Liver (tissue), 9 donors: ENCODE results near the gene STAG2. TPM values are rescaled to one million over a fixed set of nuclear protein-coding genes. Genes with fewer than 3 reads are reported as not detected.

ENCODE experiments used
- DNase-seq: peaks from one replicate; pipeline ENCODE4 v3.0.0-alpha.2; 2017; ENCODE audit warnings: low spot score
- H3K27ac ChIP-seq, 2 donors: one replicate each; pipeline ENCODE4 v1.7.0; 2013; ENCODE audit warnings: inconsistent platforms in 2 of 2, low read length in 2 of 2, control low read depth in 1 of 2, low read depth in 1 of 2, mild to moderate bottlenecking in 1 of 2
- H3K27me3 ChIP-seq, 4 donors: one replicate each; pipeline versions ENCODE4 v1.6.1 to v1.7.0; 2013; ENCODE audit warnings: low read length in 3 of 4, inconsistent platforms in 1 of 4, mild to moderate bottlenecking in 1 of 4, moderate library complexity in 1 of 4; ENCODE audit not compliant: control insufficient read depth in 4 of 4, insufficient read depth in 4 of 4
- H3K36me3 ChIP-seq, 4 donors: one replicate each; pipeline versions ENCODE4 v1.6.1 to v1.7.0; 2013; ENCODE audit warnings: low read length in 3 of 4, mild to moderate bottlenecking in 3 of 4, low read depth in 1 of 4, moderate library complexity in 1 of 4; ENCODE audit not compliant: control insufficient read depth in 4 of 4, insufficient read depth in 3 of 4
- H3K4me1 ChIP-seq, 4 donors: one replicate each; pipeline versions ENCODE4 v1.6.1 to v1.7.0; 2013; ENCODE audit warnings: low read length in 3 of 4, mild to moderate bottlenecking in 3 of 4, moderate library complexity in 1 of 4; ENCODE audit not compliant: control insufficient read depth in 4 of 4, insufficient read depth in 4 of 4
- H3K4me3 ChIP-seq, 3 donors: one replicate each; pipeline versions ENCODE4 v1.6.1 to v1.7.0; 2013; ENCODE audit warnings: low read length in 3 of 3, control low read depth in 1 of 3, low read depth in 1 of 3, mild to moderate bottlenecking in 1 of 3
- H3K9ac ChIP-seq, 2 donors: one replicate each; pipeline ENCODE4 v1.7.0; 2013; ENCODE audit warnings: low read length in 2 of 2, mild to moderate bottlenecking in 2 of 2, moderate library complexity in 2 of 2, control low read depth in 1 of 2, low read depth in 1 of 2
- H3K9me3 ChIP-seq, 4 donors: one replicate each; pipeline versions ENCODE4 v1.6.1 to v1.7.0; 2013; ENCODE audit warnings: low read length in 3 of 4; ENCODE audit not compliant: control insufficient read depth in 4 of 4
- EGR1 ChIP-seq, 2 donors: IDR thresholded peaks; 2 replicates each; pipeline ENCODE4 v1.6.1; 2016 to 2018; ENCODE audit warnings: antibody characterized with exemption in 2 of 2, low read depth in 2 of 2
- FOXA1 ChIP-seq: IDR thresholded peaks from 2 replicates; pipeline ENCODE4 v1.6.1; 2016; ENCODE audit warnings: antibody characterized with exemption
- FOXA2 ChIP-seq: IDR thresholded peaks from 2 replicates; pipeline ENCODE4 v1.6.1; 2016; ENCODE audit warnings: antibody characterized with exemption
- GABPA ChIP-seq, 2 donors: IDR thresholded peaks in 1 of 2; conservative IDR thresholded peaks in 1 of 2; 2 replicates each; pipeline ENCODE4 v1.6.1; 2016; ENCODE audit warnings: antibody characterized with exemption in 2 of 2, mild to moderate bottlenecking in 1 of 2, moderate library complexity in 1 of 2
- HNF4A ChIP-seq, 2 donors: conservative IDR thresholded peaks; 2 replicates each; pipeline ENCODE4 v1.6.1; 2016; ENCODE audit warnings: antibody characterized with exemption in 2 of 2, mild to moderate bottlenecking in 2 of 2
- HNF4G ChIP-seq: IDR thresholded peaks from 2 replicates; pipeline ENCODE4 v1.6.1; 2016; ENCODE audit warnings: antibody characterized with exemption
- JUND ChIP-seq, 2 donors: IDR thresholded peaks; 2 replicates each; pipeline ENCODE4 v1.6.1; 2016; ENCODE audit warnings: antibody characterized with exemption in 2 of 2
- NR2F2 ChIP-seq: IDR thresholded peaks from 2 replicates; pipeline ENCODE4 v1.6.1; 2016; ENCODE audit warnings: antibody characterized with exemption
- RAD21 ChIP-seq, 2 donors: IDR thresholded peaks; 2 replicates each; pipeline ENCODE4 v1.6.1; 2016; ENCODE audit warnings: antibody characterized with exemption in 2 of 2, mild to moderate bottlenecking in 2 of 2
- RXRA ChIP-seq, 2 donors: IDR thresholded peaks; 2 replicates each; pipeline ENCODE4 v1.6.1; 2017 to 2018; ENCODE audit warnings: antibody characterized with exemption in 2 of 2, mild to moderate bottlenecking in 1 of 2
- SP1 ChIP-seq: IDR thresholded peaks from 2 replicates; pipeline ENCODE4 v1.6.1; 2018; ENCODE audit warnings: antibody characterized with exemption, mild to moderate bottlenecking
- TAF1 ChIP-seq: conservative IDR thresholded peaks from 2 replicates; pipeline ENCODE4 v1.6.1; 2016; ENCODE audit warnings: antibody characterized with exemption, mild to moderate bottlenecking
- YY1 ChIP-seq: IDR thresholded peaks from 2 replicates; pipeline ENCODE4 v1.6.1; 2016; ENCODE audit warnings: antibody characterized with exemption, mild to moderate bottlenecking
- WGBS: extraction: QIAGEN DNeasy Blood & Tissue Kit; methylation state at CpG from one replicate; pipeline ENCODE4 v1.1.7; 2013; 5-methylcytosine and 5-hydroxymethylcytosine counted together
- polyA plus RNA-seq, 2 donors: library from polyadenylated mRNA; stranded (reverse) in 1 of 2; unstranded in 1 of 2; fragments of 200-250 nt in 1 of 2; fragments of >200 nt in 1 of 2; fragmentation: Nextera tagmentation in 1 of 2; extraction: Ambion mirVana in 1 of 2; gene quantifications; one replicate each; pipeline versions ENCODE4 v1.2.1 to v1.2.3, GENCODE V29; 2013 to 2015
- total RNA-seq, 2 donors: library from RNA; depleted of rRNA; stranded (reverse); fragments of >200 nt; gene quantifications; one replicate each; pipeline ENCODE4 v1.2.3, GENCODE V29; 2014
- TF ChIP-seq, protein P1 (sequence below): fragments of 150-350 bp; IDR thresholded peaks from 2 replicates; pipeline ENCODE4 v1.5.1; 2017; ENCODE audit warnings: improper control_type of control experiment, low read depth, low read length; ENCODE audit not compliant: missing input control
- TF ChIP-seq, protein P2 (sequence below): IDR thresholded peaks from 2 replicates; pipeline ENCODE4 v1.6.1; 2016; ENCODE audit warnings: antibody characterized with exemption
- TF ChIP-seq, protein P3 (sequence below): IDR thresholded peaks from 2 replicates; pipeline ENCODE4 v1.6.1; 2016; ENCODE audit warnings: antibody characterized with exemption, mild to moderate bottlenecking
- TF ChIP-seq, protein P4 (sequence below): IDR thresholded peaks from 2 replicates; pipeline ENCODE4 v1.6.1; 2016; ENCODE audit warnings: antibody characterized with exemption
- TF ChIP-seq, protein P5 (sequence below): IDR thresholded peaks from 2 replicates; pipeline ENCODE4 v1.6.1; 2016; ENCODE audit warnings: antibody characterized with exemption
- donor health status: healthy.
- donor health status: healthy.
- donor health status: healthy.
- donor health status: healthy.
- donor health status: healthy.

Gene STAG2
- total and polyA plus RNA-seq, 4 donors = 9.7 to 71.0 (median 23.9) TPM

DNA sequence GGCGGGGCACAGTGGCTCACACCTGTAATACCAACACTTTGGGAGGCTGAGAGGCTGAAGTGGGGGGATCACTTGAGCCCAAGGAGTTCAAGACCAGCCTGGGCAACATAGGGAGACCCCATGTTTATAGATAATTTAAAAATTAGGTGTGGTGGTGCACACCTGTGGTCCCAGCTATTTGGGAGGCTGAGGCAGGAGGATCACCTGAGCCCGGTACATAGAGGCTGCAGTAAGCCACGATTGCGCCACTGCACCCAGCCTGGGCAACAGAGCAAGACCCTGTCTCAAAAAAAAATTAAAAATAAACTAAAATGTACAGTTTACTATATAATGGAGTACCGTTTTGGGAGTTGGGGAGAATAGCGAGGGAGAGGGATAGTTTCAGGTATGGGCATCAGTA, 4.2 kb downstream of the STAG2 start:
- Histone ChIP-seq H3K4me3 (no peak overlapping the region), H3K9ac (no peak overlapping the region), H3K27me3 (no peaks in the 10 kb centered on the region), H3K9me3 (no peaks in the 10 kb centered on the region), H3K4me1 (peaks cover 0 to 13% (median 8%) of the 10 kb centered on the region in 4 donors), H3K36me3 (no peaks in the 10 kb centered on the region), H3K27ac (peak overlapping the region in 1 of 2 donors; percentile 18)
- no peak for TF ChIP-seq SP1
- 90% methylated on average over 6 of the region's 6 CpGs for WGBS
- no peak for DNase-seq

DNA sequence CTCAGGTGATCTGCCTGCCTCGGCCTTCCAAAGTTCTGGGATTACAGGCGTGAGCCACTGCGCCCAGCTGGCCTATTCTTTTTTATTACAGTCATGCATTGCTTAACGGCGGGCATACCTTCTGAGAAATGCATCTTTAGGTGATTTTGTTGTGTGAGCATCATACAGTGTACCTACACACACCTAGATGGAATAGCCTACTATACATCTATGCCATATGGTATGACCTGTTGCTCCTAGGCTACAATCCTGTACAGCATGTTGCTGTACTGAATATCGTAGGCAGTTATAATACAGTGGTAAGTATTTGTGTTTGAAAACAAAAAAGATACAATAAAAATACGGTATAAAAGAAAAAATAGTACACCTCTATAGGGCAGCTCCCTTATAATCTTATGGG, 6.0 kb downstream of the STAG2 start:
- Histone ChIP-seq H3K4me1 (peaks cover 0 to 13% (median 8%) of the 10 kb centered on the region in 4 donors), H3K36me3 (no peaks in the 10 kb centered on the region), H3K9ac (no peak overlapping the region), H3K27me3 (no peaks in the 10 kb centered on the region), H3K4me3 (no peak overlapping the region), H3K9me3 (no peaks in the 10 kb centered on the region), H3K27ac (no peak overlapping the region)
- DNase-seq = no peak
- 93% methylated on average over 7 of the region's 7 CpGs for WGBS
- TF ChIP-seq, protein P1, sequence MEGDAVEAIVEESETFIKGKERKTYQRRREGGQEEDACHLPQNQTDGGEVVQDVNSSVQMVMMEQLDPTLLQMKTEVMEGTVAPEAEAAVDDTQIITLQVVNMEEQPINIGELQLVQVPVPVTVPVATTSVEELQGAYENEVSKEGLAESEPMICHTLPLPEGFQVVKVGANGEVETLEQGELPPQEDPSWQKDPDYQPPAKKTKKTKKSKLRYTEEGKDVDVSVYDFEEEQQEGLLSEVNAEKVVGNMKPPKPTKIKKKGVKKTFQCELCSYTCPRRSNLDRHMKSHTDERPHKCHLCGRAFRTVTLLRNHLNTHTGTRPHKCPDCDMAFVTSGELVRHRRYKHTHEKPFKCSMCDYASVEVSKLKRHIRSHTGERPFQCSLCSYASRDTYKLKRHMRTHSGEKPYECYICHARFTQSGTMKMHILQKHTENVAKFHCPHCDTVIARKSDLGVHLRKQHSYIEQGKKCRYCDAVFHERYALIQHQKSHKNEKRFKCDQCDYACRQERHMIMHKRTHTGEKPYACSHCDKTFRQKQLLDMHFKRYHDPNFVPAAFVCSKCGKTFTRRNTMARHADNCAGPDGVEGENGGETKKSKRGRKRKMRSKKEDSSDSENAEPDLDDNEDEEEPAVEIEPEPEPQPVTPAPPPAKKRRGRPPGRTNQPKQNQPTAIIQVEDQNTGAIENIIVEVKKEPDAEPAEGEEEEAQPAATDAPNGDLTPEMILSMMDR = no peak
- TF ChIP-seq YY1 (no peak), SP1 (no peak), GABPA (IDR thresholded peaks at IDR 0.05 in 1 of 2, conservative IDR thresholded peaks at IDR 0.05 in 1 of 2) (no peak), RXRA (IDR thresholded peaks at IDR 0.05) (no peak), FOXA2 (no peak), RAD21 (IDR thresholded peaks at IDR 0.05) (no peak), TAF1 (no peak), FOXA1 (no peak), NR2F2 (no peak), HNF4G (no peak), HNF4A (conservative IDR thresholded peaks at IDR 0.05) (no peak), EGR1 (IDR thresholded peaks at IDR 0.05; ENCODE audit: low read depth in 2 of 2) (no peak), JUND (IDR thresholded peaks at IDR 0.05) (no peak)
- TF ChIP-seq, protein P2, sequence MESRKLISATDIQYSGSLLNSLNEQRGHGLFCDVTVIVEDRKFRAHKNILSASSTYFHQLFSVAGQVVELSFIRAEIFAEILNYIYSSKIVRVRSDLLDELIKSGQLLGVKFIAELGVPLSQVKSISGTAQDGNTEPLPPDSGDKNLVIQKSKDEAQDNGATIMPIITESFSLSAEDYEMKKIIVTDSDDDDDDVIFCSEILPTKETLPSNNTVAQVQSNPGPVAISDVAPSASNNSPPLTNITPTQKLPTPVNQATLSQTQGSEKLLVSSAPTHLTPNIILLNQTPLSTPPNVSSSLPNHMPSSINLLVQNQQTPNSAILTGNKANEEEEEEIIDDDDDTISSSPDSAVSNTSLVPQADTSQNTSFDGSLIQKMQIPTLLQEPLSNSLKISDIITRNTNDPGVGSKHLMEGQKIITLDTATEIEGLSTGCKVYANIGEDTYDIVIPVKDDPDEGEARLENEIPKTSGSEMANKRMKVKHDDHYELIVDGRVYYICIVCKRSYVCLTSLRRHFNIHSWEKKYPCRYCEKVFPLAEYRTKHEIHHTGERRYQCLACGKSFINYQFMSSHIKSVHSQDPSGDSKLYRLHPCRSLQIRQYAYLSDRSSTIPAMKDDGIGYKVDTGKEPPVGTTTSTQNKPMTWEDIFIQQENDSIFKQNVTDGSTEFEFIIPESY = no peak
- TF ChIP-seq, protein P3, sequence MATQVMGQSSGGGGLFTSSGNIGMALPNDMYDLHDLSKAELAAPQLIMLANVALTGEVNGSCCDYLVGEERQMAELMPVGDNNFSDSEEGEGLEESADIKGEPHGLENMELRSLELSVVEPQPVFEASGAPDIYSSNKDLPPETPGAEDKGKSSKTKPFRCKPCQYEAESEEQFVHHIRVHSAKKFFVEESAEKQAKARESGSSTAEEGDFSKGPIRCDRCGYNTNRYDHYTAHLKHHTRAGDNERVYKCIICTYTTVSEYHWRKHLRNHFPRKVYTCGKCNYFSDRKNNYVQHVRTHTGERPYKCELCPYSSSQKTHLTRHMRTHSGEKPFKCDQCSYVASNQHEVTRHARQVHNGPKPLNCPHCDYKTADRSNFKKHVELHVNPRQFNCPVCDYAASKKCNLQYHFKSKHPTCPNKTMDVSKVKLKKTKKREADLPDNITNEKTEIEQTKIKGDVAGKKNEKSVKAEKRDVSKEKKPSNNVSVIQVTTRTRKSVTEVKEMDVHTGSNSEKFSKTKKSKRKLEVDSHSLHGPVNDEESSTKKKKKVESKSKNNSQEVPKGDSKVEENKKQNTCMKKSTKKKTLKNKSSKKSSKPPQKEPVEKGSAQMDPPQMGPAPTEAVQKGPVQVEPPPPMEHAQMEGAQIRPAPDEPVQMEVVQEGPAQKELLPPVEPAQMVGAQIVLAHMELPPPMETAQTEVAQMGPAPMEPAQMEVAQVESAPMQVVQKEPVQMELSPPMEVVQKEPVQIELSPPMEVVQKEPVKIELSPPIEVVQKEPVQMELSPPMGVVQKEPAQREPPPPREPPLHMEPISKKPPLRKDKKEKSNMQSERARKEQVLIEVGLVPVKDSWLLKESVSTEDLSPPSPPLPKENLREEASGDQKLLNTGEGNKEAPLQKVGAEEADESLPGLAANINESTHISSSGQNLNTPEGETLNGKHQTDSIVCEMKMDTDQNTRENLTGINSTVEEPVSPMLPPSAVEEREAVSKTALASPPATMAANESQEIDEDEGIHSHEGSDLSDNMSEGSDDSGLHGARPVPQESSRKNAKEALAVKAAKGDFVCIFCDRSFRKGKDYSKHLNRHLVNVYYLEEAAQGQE = no peak
- TF ChIP-seq, protein P4, sequence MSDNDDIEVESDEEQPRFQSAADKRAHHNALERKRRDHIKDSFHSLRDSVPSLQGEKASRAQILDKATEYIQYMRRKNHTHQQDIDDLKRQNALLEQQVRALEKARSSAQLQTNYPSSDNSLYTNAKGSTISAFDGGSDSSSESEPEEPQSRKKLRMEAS = no peak
- TF ChIP-seq, protein P5, sequence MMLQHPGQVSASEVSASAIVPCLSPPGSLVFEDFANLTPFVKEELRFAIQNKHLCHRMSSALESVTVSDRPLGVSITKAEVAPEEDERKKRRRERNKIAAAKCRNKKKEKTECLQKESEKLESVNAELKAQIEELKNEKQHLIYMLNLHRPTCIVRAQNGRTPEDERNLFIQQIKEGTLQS = no peak
